ENCODE measurements around the gene ANKRD10. TPM values are rescaled to one million over a fixed set of nuclear protein-coding genes. Genes with fewer than 3 reads are reported as not detected.

The ANKRD10 gene
- total RNA-seq, 6 experiments from 2014 or later = 40.4 to 56.2 (median 44.3) TPM

DNA sequence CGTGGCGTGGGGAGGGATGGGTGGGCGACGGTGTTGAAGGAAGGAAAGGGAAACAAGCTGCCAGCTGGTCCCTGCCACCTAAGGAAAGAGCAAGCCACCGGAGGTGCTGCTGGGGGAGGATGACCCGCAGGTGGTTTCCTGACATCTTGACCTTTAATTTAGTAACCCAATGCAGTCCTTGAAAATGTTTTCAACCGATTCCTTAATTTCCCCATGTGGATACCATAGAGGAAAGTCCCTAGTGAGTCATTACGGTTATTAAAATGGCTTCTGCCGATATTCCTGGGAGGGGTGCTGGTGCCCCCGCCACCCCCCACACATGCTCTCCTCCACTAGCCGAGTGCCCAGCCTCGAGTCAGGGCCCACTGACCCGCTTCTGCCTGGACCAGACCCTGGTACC is 6.3 kb upstream of the ANKRD10 start:
- intact Hi-C loops (cut with DNase I) = no loop called here

DNA sequence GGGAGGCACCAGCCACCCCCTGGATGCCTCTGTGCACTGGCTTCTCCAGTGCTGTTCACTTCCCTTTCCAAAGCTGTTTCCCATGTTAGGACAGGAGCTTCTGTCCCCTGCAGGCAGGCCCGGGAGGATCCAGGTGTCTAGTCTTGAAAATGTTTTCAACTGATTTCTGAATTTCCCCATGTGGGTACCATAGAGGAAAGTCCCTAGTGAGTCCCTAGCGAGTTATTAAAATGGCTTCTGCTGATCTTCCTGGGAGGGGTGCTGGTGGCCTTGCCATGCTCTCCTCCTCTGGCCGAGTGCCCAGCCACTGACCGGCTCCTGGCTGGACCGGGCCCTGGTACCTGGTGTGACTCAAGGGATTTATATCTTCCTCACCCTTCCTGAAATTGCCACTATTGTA is 5.2 kb upstream of the ANKRD10 start:
- ATAC-seq (no peak), DNase-seq (no peak)
- H3K27me3 ChIP-seq = no peaks in the 10 kb centered on the region
- no peak overlapping the region for H3K4me3 ChIP-seq
- H3K4me1 ChIP-seq = peaks cover 0 to 7% (median 0%) of the 10 kb centered on the region in 4 donors
- intact Hi-C loops (cut with DNase I) = no loop called here
- H3K27ac ChIP-seq = no peak overlapping the region
- no peak for TF ChIP-seq POLR2A (IDR thresholded peaks at IDR 0.05)
- TF ChIP-seq, protein P1, sequence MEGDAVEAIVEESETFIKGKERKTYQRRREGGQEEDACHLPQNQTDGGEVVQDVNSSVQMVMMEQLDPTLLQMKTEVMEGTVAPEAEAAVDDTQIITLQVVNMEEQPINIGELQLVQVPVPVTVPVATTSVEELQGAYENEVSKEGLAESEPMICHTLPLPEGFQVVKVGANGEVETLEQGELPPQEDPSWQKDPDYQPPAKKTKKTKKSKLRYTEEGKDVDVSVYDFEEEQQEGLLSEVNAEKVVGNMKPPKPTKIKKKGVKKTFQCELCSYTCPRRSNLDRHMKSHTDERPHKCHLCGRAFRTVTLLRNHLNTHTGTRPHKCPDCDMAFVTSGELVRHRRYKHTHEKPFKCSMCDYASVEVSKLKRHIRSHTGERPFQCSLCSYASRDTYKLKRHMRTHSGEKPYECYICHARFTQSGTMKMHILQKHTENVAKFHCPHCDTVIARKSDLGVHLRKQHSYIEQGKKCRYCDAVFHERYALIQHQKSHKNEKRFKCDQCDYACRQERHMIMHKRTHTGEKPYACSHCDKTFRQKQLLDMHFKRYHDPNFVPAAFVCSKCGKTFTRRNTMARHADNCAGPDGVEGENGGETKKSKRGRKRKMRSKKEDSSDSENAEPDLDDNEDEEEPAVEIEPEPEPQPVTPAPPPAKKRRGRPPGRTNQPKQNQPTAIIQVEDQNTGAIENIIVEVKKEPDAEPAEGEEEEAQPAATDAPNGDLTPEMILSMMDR (IDR thresholded peaks at IDR 0.05) = no peak
- H3K9me3 ChIP-seq = no peaks in the 10 kb centered on the region
- H3K36me3 ChIP-seq = no peaks in the 10 kb centered on the region
- 72% methylated on average over 5 of the region's 5 CpGs for WGBS (ENCODE audit: insufficient coverage, low coverage, low lambda C conversion rate, missing lambda C conversion rate)

More for the DNA sequence above, 6.3 kb upstream of the ANKRD10 start:
- 52% methylated on average over 12 of the region's 13 CpGs for WGBS (ENCODE audit: insufficient coverage, low coverage, low lambda C conversion rate, missing lambda C conversion rate)
- Histone ChIP-seq H3K36me3 (no peaks in the 10 kb centered on the region), H3K4me3 (no peak overlapping the region), H3K4me1 (peaks cover 0 to 3% (median 0%) of the 10 kb centered on the region in 4 donors), H3K27me3 (no peaks in the 10 kb centered on the region), H3K27ac (no peak overlapping the region), H3K9me3 (no peaks in the 10 kb centered on the region)
- DNase-seq (no peak), ATAC-seq (no peak)
- TF ChIP-seq, protein P1 (IDR thresholded peaks at IDR 0.05) = no peak
- TF ChIP-seq POLR2A (IDR thresholded peaks at IDR 0.05) = no peak

DNA sequence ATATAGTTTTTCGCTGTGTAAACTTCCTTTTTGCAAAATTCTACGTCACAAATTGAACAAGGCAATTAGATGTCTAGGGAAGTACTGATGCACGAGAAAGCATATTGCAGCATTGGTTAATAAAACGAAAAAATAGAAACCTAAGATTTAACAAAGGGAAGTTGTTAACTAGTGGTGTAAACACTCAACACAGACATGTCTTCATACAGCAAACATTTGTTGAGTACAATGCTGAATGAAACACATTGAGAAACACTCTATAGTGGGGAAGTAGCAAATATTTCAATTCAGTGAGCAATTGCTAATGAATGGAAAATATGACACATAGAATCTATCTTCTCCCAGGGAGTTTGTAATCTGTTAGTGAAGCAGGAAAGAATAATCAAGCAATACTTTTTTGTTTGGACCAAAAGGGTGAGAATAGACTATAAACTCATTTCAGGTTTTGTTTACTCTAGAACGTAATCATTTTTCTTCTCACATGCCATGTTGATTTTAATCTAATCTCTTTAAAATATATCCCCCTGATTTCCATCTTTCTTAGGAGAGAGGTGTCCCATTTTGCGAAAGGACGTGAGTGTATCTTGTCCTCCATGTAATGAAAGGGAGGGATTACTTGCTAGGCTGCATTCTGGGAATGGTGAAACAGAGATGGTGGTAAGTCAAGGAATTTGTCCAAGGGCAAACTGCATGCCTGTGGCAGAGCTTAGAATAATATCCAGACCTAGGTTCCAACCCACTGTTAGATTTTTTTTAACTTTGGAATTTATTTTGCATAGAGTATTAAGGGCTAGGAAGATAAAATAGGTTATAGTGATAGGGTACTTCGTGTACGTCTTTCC is 1.7 kb upstream of the ANKRD10 start:
- peak; percentile 41 for TF ChIP-seq POLR2A (IDR thresholded peaks at IDR 0.05)
- TF ChIP-seq, protein P1 (IDR thresholded peaks at IDR 0.05) = no peak
- Histone ChIP-seq H3K4me1 (peaks cover 0 to 23% (median 0%) of the 10 kb centered on the region in 4 donors), H3K27ac (peak overlapping the region; percentile 97 to 100 (median 99)), H3K9me3 (no peaks in the 10 kb centered on the region), H3K27me3 (no peaks in the 10 kb centered on the region), H3K4me3 (peak overlapping the region; percentile 78 to 88 (median 84)), H3K36me3 (no peaks in the 10 kb centered on the region)
- intact Hi-C loops (cut with DNase I) = no loop called here
- DNase-seq = no peak
- 40% methylated on average over 9 of the region's 9 CpGs for WGBS (ENCODE audit: insufficient coverage, low coverage, low lambda C conversion rate, missing lambda C conversion rate)
- ATAC-seq = peak in 1 of 4 donors; percentile 3

DNA sequence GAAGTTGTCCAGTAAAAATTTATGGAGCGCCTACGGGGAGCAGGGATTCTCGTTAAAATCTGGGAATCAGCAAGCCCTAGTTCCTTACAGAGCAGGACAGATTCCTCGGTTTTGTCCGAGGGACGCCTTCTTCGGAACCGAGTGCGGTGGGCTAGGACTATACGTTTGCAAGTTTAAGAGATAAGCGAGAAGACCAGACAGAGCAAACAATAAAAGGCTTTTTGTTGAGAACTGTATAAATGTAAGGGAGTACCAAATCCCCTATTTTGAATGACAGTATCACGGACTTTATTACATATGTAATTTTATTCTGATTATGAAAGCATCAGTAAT is 971 bp upstream of the ANKRD10 start:
- intact Hi-C loops (cut with DNase I) = no loop called here
- 2% methylated on average over 12 of the region's 12 CpGs for WGBS (ENCODE audit: insufficient coverage, low coverage, low lambda C conversion rate, missing lambda C conversion rate)

More for the DNA sequence above, 971 bp upstream of the ANKRD10 start:
- TF ChIP-seq, protein P1 (IDR thresholded peaks at IDR 0.05) = no peak
- no peak for TF ChIP-seq POLR2A (IDR thresholded peaks at IDR 0.05)
- H3K4me3 ChIP-seq = peak overlapping the region; percentile 78 to 88 (median 84)
- no peaks in the 10 kb centered on the region for H3K36me3 ChIP-seq
- no peak for ATAC-seq
- H3K27me3 ChIP-seq = no peaks in the 10 kb centered on the region
- no peak for DNase-seq
- H3K9me3 ChIP-seq = no peaks in the 10 kb centered on the region
- peaks cover 0 to 23% (median 0%) of the 10 kb centered on the region in 4 donors for H3K4me1 ChIP-seq
- peak overlapping the region; percentile 97 to 100 (median 99) for H3K27ac ChIP-seq
